GM19397 (cell line): ENCODE data around the gene VPS35L.

Experiments used
- ATAC-seq: cut with Tn5 transposase; IDR thresholded peaks from one replicate; pipeline ENCODE4 v1.9.1; 2021; ENCODE audit warnings: mild to moderate bottlenecking, moderate library complexity; ENCODE audit not compliant: unreplicated experiment

The VPS35L gene

DNA sequence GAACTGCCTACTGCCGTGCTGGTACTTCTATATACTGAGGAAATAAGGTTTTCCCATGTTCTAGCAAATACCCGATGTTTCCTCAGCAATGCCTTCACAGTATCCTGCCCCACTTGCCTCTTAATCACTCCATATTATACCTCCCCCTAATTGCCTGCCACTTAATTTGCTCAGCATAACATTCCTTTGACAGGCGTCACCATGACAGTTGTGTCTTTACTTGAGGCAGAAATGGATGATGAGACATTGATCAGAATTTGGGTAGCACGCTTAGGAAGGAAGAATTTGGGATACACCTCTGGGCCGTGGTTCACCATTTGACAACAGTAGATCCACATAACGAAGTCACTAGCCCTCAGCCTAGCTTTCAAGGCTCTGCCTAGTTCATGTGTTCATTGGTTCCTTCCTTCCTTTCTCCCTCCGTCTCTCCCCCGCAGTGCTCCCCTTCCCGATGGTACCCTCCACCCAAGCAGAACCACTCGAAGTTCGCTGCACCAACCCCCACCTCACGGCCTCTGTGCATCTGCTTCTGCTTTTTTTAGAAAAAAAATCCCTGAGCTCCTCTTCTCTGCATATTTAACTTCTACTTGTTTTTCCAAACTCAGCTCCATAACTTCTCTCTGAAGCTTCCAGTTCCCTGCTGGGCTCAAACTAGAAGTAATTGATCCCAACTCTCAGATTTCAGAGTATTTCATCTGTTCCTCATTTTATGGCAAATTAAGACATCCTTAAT lies 182.0 kb downstream of the VPS35L start:
- no peak for ATAC-seq

DNA sequence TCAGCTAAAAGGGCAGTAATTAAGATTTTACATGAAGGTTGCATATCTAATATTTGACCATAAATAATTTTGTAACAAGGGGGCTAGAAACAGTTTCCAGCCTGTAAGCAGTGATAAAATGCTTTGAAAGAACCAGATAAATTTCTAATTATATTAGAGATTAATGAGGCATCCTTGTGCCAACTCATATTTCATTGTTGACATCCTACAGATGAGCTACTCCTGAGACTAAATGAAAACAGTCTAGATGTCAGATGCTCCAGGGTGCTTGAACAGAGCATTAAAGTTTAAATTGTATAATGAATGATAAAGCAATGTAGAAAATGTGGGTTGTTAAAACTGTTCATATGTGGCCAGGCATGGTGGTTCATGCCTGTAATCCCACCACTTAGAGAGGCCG lies 185.9 kb downstream of the VPS35L start:
- ATAC-seq = no peak

DNA sequence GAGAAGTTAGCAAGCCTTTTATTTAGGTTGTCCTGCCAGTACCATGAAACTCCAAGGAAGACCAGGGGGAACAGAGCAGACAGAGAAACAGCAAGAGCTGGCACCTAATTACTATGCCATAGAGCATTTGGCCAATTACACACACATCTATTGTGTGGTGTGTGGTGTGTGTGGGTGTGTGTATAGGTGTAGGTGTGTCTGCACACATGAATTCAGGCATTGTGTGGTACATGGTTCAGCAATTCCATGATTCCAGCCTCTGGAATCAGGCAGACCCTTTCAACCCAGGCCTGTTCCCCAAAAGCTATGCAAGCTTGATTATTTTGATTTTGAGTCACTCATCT lies 188.3 kb downstream of the VPS35L start:
- ATAC-seq = no peak

DNA sequence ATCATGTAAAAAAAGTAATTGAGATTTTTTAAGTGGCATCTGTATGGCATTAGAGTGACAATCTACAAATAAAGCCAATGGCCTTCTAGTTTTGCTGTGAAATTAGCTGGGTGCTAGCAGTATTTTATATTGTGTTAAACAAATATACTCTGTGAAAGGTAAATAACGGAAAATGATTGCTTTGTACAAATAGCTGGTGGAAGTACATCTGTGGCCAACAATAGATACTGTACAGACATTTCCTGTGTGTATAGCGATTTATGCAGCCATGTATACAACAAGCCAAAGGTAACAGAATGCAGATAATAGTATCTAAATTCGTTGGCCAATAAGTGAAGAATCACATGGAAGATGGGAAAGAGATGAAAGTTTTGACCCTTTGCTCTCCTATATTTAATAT lies 189.2 kb downstream of the VPS35L start:
- no peak for ATAC-seq

DNA sequence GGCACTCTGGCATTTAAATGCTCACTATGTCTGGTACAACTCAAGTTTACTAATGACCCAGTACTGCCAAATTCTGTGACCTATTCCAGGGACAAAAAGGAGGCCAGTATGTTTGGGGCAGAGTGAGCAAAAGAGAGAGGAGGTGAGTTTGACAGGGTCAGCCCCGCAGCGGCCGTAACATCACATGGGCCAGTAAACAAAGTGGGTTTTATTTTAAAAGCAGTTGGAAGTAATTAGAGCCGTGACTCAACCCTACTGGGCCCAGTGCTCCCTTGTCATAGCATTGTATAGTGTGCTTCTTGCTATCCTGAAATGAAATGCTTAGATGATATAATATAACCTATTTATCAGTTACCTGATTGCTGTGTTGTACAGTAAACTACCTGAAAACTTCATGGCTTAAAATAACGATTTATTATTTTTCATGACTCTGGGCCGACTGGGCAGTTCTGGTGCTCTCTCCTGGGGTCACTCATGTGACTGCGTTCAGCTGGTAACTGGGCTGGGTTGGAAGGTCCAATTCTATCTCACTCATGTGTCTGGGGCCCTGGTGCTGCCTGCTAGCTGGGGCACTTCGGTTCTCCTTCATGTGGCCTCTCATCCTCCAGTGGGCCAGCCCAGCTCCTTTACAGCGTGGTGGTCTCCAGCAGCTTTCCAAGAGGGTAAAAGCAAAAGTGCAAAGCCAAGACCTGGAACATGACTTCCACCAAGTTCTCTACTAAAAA lies 189.9 kb downstream of the VPS35L start:
- no peak for ATAC-seq

DNA sequence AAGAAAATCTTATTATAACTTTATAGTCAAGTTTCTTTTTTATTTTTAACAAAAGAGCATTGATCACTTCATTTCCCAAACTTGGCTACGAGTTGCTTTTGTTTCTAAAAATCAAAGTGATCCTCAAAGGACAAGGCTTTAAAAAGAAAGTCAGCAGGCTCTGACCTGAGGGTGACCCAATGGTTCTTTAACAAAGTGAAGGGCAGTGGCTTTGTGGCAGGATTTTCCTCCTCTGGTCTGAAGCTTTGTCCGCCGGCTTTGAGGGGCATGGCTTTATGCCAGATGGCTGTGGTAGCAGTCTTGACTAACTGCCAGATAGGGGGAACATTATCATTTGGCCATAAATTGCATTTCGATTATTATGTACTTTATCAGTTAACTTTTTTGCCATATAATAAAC lies 191.1 kb downstream of the VPS35L start:
- no peak for ATAC-seq

DNA sequence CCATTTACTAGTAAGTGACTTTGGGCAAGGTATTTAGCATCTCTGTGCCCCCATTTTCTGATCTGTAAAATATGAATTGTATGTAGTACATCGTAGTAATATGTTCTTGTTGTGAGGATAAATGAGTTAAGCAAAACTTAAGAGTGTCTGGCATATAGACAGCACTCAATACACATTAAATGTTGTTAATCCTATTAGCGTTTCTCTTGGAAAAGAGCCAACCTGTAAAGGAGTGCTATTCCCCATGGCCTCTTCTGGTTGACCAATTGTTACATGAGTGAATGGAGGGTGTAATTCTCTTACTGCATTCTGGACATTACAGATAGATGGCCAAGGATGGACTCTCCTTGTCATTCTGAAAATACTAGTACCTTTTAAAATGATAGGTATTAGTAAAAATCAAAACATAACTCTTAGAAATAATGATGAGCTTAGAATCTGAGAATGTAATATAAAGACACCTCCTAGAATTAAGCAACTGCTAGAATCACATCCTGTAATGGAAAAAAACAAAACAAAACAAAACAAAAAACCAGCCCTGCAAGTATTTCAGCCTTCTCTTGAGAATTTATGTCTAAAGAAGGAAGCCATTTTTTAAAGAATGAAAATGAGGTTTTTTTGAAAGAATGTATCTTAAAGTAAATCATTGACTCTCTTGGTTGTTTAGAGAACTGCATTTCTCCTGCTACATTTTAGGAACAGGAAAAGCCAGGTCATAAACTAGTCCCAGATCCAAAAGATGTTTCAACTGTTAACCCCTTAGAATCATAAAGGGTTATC lies 193.1 kb downstream of the VPS35L start:
- ATAC-seq = no peak

DNA sequence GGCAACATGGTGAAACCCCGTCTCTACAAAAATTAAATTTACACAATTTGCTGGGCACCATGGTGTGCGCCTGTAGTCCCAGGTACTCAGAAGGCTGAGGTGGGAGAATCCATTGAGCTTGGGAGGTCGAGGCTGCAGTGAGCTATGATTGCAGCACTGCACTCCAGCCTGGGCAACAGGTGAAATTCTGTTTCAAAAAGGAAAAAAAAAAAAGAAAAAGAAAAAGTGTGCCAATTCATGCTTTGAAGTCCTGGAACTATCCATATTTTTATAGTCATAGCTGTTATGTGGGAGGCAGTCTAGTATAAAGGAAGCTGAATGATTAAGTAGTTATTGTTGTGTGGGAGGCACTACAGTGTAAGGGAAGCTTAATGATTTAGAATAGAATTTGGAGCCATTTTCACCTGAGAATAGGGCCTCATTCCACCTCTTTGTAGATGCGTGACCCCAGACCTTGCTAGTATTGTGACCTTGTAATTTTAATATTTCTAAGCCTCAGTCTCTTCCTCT lies 194.1 kb downstream of the VPS35L start:
- ATAC-seq = no peak
